NCI-H146 treated with DMSO at 0.1 percent for 48 hours (cell line): ENCODE results near the gene ANKRD44.

Experiments
- DNase-seq: peaks from one replicate; lab custom pipeline; 2025; ENCODE audit not compliant: unreplicated experiment; lab: John Stamatoyannopoulos, UW

Gene ANKRD44

GRCh38 chr2:196992466-196992865, 318.1 kb downstream of the ANKRD44 start:
- no peak for DNase-seq

- peak; percentile 3 for DNase-seq
These were observed 319.7 kb downstream of the ANKRD44 start for GRCh38 chr2:196990788-196991461.

GRCh38 chr2:196990092-196990491, 320.5 kb downstream of the ANKRD44 start:
- no peak for DNase-seq

DNA sequence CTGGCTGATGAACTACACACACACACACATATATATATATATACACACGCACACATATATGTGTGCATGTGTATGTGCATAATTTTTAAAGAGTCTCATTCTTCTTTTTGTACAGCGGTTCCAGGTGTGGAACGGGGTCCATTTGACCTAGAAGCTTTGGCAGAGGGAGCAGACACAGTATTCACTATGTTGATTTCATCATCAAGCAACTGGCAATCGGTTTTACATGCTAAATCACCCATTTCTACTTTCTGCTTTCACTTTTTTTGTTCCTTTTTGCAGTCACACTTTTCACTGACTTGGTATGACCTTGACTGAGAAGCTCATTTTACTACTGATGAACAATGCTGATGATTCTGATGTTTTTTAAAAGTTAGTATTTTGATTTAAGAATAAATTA, 321.1 kb downstream of the ANKRD44 start:
- no peak for DNase-seq

DNA sequence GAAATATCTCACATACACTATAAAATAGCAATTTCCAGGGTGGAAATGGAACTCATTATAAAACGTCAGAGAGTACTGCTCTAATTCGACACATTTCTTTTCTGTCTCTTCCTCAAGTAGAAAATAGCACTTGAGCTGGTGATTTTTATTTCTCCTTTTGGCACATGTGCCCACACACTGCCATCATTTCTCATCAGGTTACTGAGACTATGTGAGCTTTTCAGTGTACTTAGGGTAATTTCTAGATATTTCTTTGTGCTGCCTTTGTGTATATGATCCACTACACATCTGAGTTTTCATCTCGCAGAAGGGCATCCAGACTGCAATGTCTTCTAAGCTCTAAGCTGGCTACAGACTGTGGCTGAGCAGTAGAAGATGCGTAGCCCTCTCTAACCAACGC, 321.9 kb downstream of the ANKRD44 start:
- no peak for DNase-seq

GRCh38 chr2:196987649-196988364, 322.8 kb downstream of the ANKRD44 start:
- DNase-seq: peak; percentile 64

- DNase-seq: no peak
These were observed 323.3 kb downstream of the ANKRD44 start for GRCh38 chr2:196987298-196987648.

- DNase-seq: no peak
These were observed 324.9 kb downstream of the ANKRD44 start for GRCh38 chr2:196985511-196986183.

- no peak for DNase-seq
These were observed 325.7 kb downstream of the ANKRD44 start for GRCh38 chr2:196984903-196985302.

GRCh38 chr2:196983934-196984333, 326.6 kb downstream of the ANKRD44 start:
- DNase-seq: no peak

- DNase-seq: peak; percentile 9
These were observed 330.1 kb downstream of the ANKRD44 start for GRCh38 chr2:196980473-196980872.

GRCh38 chr2:196980001-196980400, 330.6 kb downstream of the ANKRD44 start:
- DNase-seq: no peak

GRCh38 chr2:196977507-196977906, 333.1 kb downstream of the ANKRD44 start:
- no peak for DNase-seq

DNA sequence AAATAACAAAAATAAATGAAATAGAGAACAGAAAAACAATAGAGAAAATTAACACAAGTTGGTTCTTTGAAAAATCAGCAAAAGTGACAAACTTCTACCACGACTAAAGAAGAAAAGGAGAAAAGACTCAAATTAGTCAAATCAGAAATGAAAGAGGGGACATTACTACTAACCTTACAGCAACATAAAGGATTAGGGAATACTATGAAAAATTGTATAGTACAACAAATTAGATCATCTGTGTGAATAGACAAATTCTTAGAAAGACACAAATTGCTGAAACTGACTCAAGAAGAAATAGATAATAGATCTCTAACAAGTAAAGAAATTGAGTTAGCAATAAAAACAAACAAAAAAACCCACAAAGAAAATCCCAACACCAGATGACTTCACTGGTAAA, 335.6 kb downstream of the ANKRD44 start:
- DNase-seq: no peak

GRCh38 chr2:196971574-196972279, 338.9 kb downstream of the ANKRD44 start:
- no peak for DNase-seq

DNA sequence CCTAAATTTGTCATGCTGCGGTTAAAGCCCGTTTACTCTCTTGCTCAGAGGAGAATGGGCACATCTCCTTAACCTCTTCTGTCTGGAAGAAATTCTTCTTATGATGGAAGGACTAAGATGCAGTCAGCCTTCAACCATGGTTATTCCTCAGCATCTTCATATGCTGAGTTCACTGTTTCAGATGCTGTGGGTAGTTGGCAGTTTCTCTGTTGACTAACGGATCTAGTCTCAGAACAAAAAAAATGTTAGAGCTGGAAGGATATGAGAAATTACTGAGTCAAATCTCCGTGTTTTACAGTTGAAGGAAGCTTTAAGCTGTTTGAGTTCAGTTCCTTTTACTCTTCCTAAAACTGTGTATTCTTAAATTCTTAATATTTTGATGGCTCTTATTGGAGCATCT, 340.5 kb downstream of the ANKRD44 start:
- no peak for DNase-seq

- DNase-seq: no peak
These were observed 342.1 kb downstream of the ANKRD44 start for GRCh38 chr2:196968516-196968915.

- no peak for DNase-seq
These were observed 342.8 kb downstream of the ANKRD44 start for GRCh38 chr2:196967775-196968174.

- no peak for DNase-seq
These were observed 343.5 kb downstream of the ANKRD44 start for GRCh38 chr2:196967116-196967515.

DNA sequence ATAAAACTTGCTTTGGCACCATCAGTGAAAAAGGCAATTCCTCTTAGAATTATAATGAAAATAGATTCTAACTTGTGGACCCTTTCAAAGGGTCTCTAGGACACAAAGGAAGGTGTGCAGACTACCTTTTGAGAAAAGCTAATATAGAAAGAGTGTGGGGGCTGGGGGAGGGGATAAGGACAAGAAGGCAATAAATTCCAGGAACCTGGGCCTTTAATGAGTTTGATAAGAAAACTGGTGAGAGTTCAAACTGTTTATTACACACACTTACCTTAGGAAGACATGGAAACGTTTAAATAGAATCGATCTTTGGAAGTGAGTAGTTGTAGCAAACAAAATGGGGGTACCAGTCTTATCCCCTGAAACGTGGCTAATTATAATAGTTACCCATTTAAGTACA, 344.5 kb downstream of the ANKRD44 start:
- no peak for DNase-seq

DNA sequence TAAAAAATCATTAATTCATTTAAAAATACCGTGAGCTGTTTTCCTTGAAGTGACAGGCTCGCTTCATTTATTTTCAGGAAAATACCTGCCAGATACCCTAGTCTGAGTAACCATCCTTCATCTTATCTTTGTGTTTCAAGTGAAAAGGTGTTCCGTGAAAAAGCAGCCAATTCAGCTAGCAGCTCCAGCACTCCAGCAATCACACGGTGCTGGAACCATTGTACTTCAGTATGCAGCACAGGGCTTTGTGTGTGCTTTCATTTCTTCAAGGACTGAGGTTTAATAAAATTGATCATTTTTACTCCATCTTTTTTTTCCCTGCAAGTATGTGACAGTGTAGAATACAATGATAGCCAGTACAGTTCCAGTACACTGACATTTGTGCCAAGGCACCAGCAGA, 344.9 kb downstream of the ANKRD44 start:
- DNase-seq: no peak

- DNase-seq: no peak
These were observed 346.6 kb downstream of the ANKRD44 start for GRCh38 chr2:196963961-196964360.
